GM19240 (cell line): ENCODE measurements around the gene CDYL2.
"Not testable (repeated sequence)": the region's sequence is repeated elsewhere in the genome, so short reads cannot be mapped to it uniquely, and the experiment has no call there.

Source experiments
- DNase-seq: peaks from one replicate; pipeline ENCODE4 v3.0.0; 2011; ENCODE audit warnings: low spot score; ENCODE audit not compliant: insufficient read length

The CDYL2 gene

DNA sequence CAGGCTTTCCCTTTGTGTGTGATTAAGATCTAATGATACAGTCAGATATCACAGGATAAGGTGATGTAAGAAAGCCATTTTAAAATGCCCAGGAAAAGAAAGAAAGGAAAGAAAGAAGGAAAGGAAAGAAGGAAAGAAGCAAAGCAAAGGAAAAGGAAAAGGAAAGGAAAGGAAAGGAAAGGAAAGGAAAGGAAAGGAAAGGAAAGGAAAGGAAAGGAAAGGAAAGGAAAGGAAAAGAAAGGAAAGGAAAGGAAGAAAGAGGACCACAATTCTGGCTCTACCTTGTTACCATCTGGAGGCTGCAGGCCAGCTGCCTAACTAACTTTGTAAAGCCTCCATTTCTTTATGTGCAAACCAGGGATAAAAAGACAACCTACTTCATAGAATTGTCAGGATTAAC is 132.0 kb downstream of the CDYL2 start:
- no peak for DNase-seq

GRCh38 chr16:80671281-80671849 is 133.0 kb downstream of the CDYL2 start:
- DNase-seq, result no peak

DNA sequence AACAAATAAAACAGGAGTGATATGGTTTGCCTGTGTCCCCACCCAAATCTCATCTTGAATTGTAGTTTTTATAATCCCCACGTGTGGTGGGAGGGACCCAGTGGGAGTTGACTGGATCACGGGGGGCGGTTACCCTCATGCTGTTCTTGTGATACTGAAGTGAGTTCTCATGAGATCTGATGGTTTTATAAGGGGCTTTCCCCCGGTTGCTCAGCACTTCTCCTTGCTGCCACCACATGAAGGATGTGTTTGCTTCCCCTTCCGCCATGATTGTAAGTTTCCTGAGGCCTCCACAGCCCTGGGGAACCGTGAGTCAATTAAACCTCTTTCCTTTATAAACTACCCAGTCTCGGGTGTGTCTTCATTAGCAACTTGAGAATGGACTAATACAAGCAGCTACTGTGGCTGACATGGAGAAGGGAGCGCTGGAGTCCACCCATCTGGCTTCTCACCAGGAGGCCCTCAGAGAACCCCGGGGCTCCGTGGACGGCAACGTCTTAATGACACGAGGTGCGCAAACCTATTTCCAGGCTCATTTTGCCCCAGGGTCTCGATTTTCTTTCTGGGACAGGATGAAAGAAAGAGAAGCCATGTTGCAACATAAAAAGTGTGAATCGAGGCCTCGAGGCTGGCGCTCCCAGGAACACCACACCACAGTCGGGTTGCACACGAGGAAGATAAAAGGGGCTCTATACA is 134.1 kb downstream of the CDYL2 start:
- no peak for DNase-seq

- DNase-seq, result no peak
These were observed 134.7 kb downstream of the CDYL2 start for GRCh38 chr16:80669673-80670072.

DNA sequence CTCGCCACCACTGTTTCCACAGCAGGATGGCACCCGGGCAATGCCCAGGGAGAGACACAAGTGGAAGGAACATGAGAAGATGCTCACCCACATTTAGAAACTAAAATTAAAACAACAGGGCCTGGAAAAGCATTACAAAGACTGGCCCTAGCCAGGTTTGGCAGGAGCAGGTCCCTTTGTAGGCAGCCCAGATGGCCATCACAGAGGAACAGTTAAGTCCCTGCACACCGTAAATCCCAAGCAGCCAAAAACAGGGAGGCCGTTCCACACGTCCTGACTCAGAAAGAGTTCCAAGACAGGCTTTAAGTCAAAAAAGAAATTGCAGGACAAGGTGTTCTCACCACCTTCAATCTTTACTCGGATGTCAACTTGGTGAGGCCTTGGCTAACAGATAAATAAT is 136.5 kb downstream of the CDYL2 start:
- DNase-seq, result no peak

- DNase-seq, result no peak
These were observed 137.2 kb downstream of the CDYL2 start for GRCh38 chr16:80667251-80667560.

GRCh38 chr16:80666378-80667250 is 137.8 kb downstream of the CDYL2 start:
- no peak for DNase-seq

DNA sequence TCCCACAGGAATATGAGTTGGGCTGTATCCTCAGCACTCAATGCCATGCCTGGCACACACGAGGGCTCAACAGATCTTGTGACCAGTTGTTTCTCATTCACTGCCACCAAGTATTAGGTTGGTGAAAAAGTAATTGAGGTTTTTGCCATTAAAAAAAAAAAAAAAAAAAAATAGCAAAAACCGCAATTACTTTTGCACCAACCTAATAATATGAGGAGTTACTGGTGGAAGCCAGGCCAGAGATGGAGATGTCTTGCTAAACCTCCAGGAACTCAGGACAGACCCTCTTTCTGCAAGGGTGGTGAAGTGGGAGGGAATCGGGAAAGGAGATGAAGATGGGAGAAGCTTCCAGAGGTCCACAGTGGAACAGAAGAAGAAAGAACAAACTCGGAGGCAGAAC is 139.0 kb downstream of the CDYL2 start:
- DNase-seq, result no peak

DNA sequence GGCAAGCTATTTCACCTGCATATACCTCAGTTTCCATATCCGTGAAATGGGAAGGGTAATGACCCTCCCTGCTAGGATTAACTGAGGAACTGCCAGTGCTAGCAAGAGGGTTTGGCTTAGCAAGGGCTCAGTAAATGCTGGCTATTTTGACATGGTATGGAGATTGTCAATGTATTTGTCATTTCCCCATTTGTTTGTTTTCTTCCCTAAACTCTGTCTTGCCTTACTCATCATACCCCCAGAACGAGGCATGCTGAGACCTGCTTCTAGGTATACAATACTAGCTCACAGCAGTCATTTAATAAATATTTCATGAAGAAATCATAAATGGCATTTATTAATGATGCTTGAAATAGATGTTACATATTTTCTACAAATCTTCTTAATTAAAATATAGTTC is 139.6 kb downstream of the CDYL2 start:
- DNase-seq, result no peak

- no peak for DNase-seq
These were observed 140.2 kb downstream of the CDYL2 start for GRCh38 chr16:80664226-80664625.

GRCh38 chr16:80663078-80663477 is 141.3 kb downstream of the CDYL2 start:
- DNase-seq, result no peak

DNA sequence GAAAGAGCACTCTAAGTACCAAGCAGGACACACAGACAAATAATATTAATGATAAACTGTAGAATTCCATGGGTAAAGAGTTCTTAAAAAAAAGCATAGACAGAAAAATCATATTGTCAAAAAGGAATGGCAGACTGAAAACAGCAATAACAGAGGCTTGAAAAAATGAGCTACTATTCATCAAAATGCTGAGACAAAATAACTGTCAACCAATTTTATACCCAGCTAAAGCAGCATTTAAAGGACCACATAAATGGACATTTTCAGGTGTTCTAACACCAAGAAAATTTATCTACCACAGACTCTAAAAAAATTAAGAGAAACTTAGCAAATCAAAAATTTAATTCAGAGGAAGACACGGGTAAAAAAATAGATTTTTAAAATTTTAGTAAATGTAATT is 144.5 kb downstream of the CDYL2 start:
- DNase-seq, result no peak

DNA sequence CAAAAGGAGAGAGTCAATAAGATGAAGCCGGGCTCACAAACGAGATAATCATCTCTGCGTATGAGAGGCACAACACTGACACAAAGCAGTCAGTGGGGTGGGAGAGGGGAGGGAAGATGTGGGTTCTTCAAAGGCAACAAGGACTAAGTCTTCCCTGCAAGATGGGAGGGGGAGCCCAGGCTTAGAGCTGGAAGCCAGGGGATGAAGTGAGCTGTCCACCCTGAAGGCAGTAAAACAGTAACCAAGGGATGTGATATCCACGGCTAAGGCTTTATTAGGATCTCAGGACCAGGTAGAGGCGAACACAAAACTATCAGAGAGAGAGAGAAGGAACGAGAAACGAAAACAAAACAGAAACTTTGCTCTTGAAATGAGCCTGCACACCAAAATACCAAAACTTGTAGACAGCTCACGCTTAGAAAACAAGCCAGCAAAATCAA is 147.7 kb downstream of the CDYL2 start:
- no peak for DNase-seq

GRCh38 chr16:80656161-80656560 is 148.2 kb downstream of the CDYL2 start:
- no peak for DNase-seq

DNA sequence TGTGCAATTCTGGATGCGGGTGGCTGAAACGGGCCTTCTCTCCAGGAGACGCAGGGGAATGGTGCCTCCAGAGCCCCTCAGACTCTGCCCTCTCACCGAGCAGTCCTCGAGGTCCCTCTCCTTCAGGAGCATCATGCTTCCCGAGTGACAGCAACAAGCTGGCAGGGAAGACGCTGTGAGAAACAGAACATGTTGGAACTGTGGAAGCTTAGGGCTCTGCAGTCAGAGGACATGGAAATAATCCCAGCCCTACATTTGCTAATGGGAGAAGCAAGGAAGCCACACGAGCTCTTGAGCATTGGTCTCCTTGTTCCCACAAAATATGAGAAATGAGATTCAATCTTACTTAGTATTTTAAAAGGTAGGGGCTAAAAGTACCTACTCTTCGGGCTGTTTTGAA is 148.6 kb downstream of the CDYL2 start:
- DNase-seq, result no peak

GRCh38 chr16:80654094-80654862 is 150.1 kb downstream of the CDYL2 start:
- DNase-seq, result no peak

- no peak for DNase-seq
These were observed 152.0 kb downstream of the CDYL2 start for GRCh38 chr16:80652441-80652840.

DNA sequence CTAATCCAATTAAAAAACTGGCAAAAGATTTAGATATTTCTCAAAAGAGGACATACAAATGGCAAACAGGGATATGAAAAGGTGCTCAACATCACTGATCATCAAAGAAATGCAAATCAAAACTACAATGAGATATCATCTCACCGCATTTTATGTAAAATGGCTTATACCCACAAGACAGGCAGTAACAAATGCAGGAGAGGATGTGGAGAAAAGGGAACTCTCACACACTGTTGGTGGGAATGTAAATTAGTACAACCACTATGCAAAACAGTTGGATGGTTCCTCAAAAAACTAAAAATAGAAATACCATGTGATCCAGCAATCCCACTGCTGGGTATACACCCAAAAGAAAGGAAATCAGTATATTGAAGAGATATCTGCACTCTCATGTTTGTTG is 154.1 kb downstream of the CDYL2 start:
- DNase-seq, result not testable (repeated sequence)

DNA sequence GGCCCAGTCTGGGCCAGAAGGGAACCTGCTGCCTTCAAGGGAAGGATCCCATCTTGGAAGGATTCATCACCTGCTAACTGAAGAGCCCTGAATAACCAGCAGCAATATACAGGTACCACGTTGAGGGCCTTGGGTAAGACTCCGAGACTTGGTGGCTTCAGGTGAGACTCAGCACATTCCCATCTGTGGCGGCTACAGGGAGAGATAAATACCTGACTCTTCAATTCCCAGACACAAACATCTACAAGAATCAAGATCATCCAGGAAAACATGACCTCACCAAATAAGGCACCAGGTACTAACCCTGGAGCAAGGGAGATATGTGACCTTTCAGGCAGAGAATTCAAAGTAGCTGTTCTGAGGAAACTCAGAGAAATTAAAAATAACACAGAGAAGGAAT is 164.1 kb downstream of the CDYL2 start:
- no peak for DNase-seq

DNA sequence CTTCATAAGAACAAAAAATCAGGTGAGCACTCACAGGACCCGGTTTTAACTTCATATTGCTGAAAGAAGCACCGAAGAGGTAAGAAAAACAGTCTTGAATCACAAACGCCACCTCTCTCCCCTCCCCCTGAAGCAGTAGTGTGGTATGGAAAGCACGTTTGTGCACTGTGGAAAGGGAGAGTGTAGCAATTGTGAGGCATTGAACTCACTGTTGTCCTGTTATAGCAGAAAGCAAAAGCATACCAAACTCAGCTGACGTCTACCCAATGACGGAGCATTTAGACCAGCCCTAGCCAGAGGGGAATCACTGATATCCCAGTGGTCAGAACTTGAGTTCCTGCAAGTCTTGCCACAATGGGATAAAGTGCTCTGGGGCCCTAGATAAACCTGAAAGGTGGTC is 164.8 kb downstream of the CDYL2 start:
- DNase-seq, result no peak

DNA sequence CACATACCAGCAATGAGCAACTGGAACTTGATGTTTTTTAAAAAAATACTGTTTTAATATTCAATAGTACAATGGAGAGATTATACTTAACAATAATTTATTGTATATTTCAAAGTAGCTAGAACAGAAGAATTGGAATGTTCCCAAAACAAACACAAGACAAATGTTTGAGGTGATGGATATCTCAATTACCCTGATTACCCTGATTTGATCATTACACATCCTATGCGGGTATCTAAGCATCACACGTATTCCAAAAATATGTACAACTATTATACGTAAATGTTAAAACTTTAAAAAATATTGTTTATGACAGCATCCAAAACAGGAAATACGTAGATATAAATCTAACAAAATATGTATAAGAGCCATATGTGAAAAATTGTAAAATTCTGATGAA is 166.8 kb downstream of the CDYL2 start:
- no peak for DNase-seq

GRCh38 chr16:80631581-80631980 is 172.8 kb downstream of the CDYL2 start:
- no peak for DNase-seq
